Measurements from ENCODE around the gene TSKS. TPM values are rescaled to one million over a fixed set of nuclear protein-coding genes. Genes with fewer than 3 reads are reported as not detected.

The TSKS gene
- total RNA-seq, 4 donors from 2014 or later = 1.1 to 2.5 (median 1.6) TPM

DNA sequence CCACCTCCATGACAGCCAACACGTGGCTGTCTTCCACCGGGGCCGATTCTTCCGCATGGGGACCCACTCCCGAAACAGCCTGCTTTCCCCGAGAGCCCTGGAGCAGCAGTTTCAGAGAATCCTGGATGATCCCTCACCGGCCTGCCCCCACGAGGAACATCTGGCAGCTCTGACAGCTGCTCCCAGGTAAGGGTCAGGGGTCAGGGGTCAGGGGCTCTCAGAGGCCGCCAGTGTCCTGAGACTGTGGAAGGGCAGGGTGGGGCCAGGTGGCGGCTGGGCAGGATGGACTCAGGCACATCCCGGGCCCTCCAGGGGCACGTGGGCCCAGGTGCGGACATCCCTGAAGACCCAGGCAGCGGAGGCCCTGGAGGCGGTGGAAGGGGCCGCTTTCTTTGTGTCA, 57.2 kb downstream of the TSKS start:
- Histone ChIP-seq H3K9me3 (no peaks in the 10 kb centered on the region), H3K27ac (no peak overlapping the region), H3K4me1 (no peaks in the 10 kb centered on the region), H3K36me3 (no peaks in the 10 kb centered on the region), H3K4me3 (no peak overlapping the region), H3K27me3 (peaks cover 0 to 16% of the 10 kb centered on the region in 2 donors)
- DNase-seq (ENCODE audit: low spot score in 2 of 2) = no peak
- TF ChIP-seq POLR2A (IDR thresholded peaks at IDR 0.05) (no peak), EP300 (IDR thresholded peaks at IDR 0.05) (no peak)
- TF ChIP-seq, protein P1, sequence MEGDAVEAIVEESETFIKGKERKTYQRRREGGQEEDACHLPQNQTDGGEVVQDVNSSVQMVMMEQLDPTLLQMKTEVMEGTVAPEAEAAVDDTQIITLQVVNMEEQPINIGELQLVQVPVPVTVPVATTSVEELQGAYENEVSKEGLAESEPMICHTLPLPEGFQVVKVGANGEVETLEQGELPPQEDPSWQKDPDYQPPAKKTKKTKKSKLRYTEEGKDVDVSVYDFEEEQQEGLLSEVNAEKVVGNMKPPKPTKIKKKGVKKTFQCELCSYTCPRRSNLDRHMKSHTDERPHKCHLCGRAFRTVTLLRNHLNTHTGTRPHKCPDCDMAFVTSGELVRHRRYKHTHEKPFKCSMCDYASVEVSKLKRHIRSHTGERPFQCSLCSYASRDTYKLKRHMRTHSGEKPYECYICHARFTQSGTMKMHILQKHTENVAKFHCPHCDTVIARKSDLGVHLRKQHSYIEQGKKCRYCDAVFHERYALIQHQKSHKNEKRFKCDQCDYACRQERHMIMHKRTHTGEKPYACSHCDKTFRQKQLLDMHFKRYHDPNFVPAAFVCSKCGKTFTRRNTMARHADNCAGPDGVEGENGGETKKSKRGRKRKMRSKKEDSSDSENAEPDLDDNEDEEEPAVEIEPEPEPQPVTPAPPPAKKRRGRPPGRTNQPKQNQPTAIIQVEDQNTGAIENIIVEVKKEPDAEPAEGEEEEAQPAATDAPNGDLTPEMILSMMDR (IDR thresholded peaks at IDR 0.05) = no peak
- 87 to 93% methylated on average over 7 to 16 of the region's 16 CpGs for WGBS, 2 donors

DNA sequence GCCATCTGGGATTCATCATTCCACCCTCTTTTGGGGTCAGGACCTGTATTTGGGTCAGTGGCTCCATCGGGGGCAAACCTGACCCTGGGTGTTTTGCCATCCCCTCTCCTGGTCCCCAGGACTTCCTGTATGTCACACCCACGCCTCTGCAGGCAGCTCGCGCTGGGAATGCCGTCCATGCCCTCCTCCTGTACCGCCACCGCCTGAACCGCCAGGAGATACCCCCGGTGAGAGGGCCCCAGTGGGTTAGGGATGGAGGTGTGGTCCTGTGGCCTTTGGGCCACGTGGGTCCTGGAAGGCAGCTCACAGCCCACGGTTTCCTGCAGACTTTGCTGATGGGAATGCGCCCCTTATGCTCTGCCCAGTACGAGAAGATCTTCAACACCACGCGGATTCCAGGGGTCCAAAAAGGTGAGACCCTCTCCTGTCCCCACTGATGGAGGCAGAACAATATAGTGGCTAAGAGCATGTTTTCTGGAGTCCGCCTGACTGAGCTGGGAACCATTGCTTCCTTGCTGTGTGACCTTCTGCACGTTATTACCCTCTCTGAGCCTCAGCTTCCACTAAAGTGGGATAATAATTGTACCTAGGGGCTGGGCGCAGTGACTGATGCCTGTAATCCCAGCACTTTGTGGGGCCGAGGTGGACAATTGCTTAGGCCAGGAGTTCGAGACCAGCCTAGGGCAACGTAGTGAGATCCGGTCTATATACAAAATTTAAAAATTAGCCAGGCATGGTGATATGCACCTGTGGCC, 58.0 kb downstream of the TSKS start:
- H3K4me1 ChIP-seq = no peaks in the 10 kb centered on the region
- 82 to 85% methylated on average over 22 of the region's 22 CpGs for WGBS, 2 donors
- peaks cover 0 to 16% of the 10 kb centered on the region in 2 donors for H3K27me3 ChIP-seq
- no peak overlapping the region for H3K4me3 ChIP-seq
- H3K9me3 ChIP-seq = no peaks in the 10 kb centered on the region
- no peak for DNase-seq (ENCODE audit: low spot score in 2 of 2)
- TF ChIP-seq, protein P1 (IDR thresholded peaks at IDR 0.05) = no peak
- TF ChIP-seq EP300 (IDR thresholded peaks at IDR 0.05) (no peak), POLR2A (IDR thresholded peaks at IDR 0.05) (no peak)
- no peak overlapping the region for H3K27ac ChIP-seq
- H3K36me3 ChIP-seq = no peaks in the 10 kb centered on the region

DNA sequence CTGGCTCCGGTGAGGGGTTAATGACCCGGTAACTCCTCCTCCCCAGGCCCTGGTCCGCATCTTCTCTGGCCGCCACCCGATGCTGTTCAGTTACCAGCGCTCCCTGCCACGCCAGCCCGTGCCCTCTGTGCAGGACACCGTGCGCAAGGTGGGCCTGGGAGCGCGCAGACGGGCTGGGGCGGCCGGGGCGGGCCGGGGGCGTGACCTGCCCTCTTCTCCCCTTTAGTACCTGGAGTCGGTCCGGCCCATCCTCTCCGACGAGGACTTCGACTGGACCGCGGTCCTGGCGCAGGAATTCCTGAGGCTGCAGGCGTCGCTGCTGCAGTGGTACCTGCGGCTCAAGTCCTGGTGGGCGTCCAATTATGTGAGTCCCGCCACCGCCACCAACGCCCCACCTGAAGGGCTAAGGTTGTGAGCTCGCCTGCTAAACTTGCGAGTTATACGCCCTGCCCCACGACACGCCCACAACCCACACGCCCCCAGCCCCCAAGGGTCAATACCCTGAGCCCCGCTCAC, 61.8 kb downstream of the TSKS start:
- H3K36me3 ChIP-seq = no peaks in the 10 kb centered on the region
- no peak overlapping the region for H3K4me3 ChIP-seq
- WGBS, 2 donors = 29 to 51% methylated on average over 29 to 40 of the region's 40 CpGs
- H3K9me3 ChIP-seq = no peaks in the 10 kb centered on the region
- no peaks in the 10 kb centered on the region for H3K4me1 ChIP-seq
- no peak for DNase-seq (ENCODE audit: low spot score in 2 of 2)
- no peak overlapping the region for H3K27ac ChIP-seq
- TF ChIP-seq, protein P1 (IDR thresholded peaks at IDR 0.05) = no peak
- TF ChIP-seq POLR2A (IDR thresholded peaks at IDR 0.05) (no peak), EP300 (IDR thresholded peaks at IDR 0.05) (no peak)
- H3K27me3 ChIP-seq = peaks cover 0 to 16% of the 10 kb centered on the region in 2 donors

DNA sequence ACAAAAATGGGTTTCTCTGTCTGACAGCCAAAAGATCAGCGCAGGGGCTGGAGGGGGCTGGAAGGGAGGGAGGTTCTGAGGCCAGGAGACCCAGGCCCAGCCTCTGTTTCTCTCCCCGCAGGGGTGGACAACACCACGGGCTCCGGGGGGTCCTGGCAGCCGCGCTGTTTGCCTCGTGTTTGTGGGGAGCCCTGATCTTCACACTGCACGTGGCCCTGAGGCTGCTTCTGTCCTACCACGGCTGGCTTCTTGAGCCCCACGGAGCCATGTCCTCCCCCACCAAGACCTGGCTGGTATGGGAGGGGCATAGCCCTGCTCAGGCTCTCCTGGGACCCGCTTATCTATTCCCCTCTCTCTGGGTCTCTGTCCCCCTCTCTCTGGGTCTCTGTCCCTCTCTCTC, 62.5 kb downstream of the TSKS start:
- 46 to 60% methylated on average over 8 to 11 of the region's 11 CpGs for WGBS, 2 donors
- Histone ChIP-seq H3K9me3 (no peaks in the 10 kb centered on the region), H3K4me1 (no peaks in the 10 kb centered on the region), H3K36me3 (no peaks in the 10 kb centered on the region), H3K27ac (no peak overlapping the region), H3K27me3 (peaks cover 0 to 16% of the 10 kb centered on the region in 2 donors), H3K4me3 (no peak overlapping the region)
- DNase-seq (ENCODE audit: low spot score in 2 of 2) = no peak
- TF ChIP-seq EP300 (IDR thresholded peaks at IDR 0.05) = no peak
- TF ChIP-seq, protein P1 (IDR thresholded peaks at IDR 0.05) = no peak
- TF ChIP-seq POLR2A (IDR thresholded peaks at IDR 0.05) = no peak

DNA sequence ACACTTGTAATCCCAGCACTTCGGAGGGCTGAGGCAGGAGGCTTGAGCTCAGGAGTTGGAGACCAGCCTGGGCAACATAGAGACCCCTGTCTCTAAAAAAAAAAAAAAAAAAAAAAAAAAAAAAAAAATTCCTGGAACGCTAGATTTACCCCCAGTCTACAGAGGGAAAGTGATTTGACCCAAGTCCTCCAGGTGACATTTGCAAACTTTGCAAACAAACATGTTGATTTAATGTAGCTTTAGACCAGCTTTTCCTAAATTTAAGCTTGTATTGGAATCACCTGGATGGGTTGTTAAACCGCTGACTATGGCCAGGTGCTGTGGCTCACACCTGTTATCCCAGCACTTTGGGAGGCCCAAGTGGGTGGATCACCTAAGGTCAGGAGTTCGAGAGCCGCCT, 63.7 kb downstream of the TSKS start:
- Histone ChIP-seq H3K36me3 (no peaks in the 10 kb centered on the region), H3K27me3 (peaks cover 0 to 16% of the 10 kb centered on the region in 2 donors), H3K4me1 (no peaks in the 10 kb centered on the region), H3K27ac (no peak overlapping the region), H3K9me3 (no peaks in the 10 kb centered on the region), H3K4me3 (no peak overlapping the region)
- WGBS, 2 donors = 87 to 93% methylated on average over 5 of the region's 5 CpGs
- no peak for DNase-seq (ENCODE audit: low spot score in 2 of 2)
- TF ChIP-seq POLR2A (IDR thresholded peaks at IDR 0.05) = no peak
- TF ChIP-seq, protein P1 (IDR thresholded peaks at IDR 0.05) = no peak
- no peak for TF ChIP-seq EP300 (IDR thresholded peaks at IDR 0.05)
